Neutrophil (primary cell): ENCODE results near the gene BAMBI.

Experiments
- H3K27ac ChIP-seq: fragments of 200-600 bp; sonication (generic); 2 replicates; pipeline ENCODE4 v1.5.1; 2016; ENCODE audit warnings: mild to moderate bottlenecking, moderate library complexity
- H3K27me3 ChIP-seq: fragments of 200-600 bp; sonication (generic); 2 replicates; pipeline ENCODE4 v1.6.0; 2016; ENCODE audit warnings: mild to moderate bottlenecking
- H3K36me3 ChIP-seq: fragments of 200-600 bp; sonication (generic); 2 replicates; pipeline ENCODE4 v1.5.1; 2017
- H3K4me1 ChIP-seq, 2 experiments: fragments of 200-600 bp in 1 of 2; sonication (generic) in 1 of 2; 1 replicate in 1 of 2; 2 replicates in 1 of 2; pipeline versions ENCODE4 v1.5.1 to v1.6.1; 2013 to 2016; ENCODE audit warnings: low read depth in 1 of 2, low read length in 1 of 2, mild to moderate bottlenecking in 1 of 2, moderate library complexity in 1 of 2; ENCODE audit not compliant: control insufficient read depth in 1 of 2, insufficient read depth in 1 of 2
- H3K4me3 ChIP-seq, 2 experiments: fragments of 200-600 bp in 1 of 2; sonication (generic) in 1 of 2; 1 replicate in 1 of 2; 2 replicates in 1 of 2; pipeline ENCODE4 v1.5.1; 2013 to 2016; ENCODE audit warnings: low read depth in 1 of 2, low read length in 1 of 2, mild to moderate bottlenecking in 1 of 2, moderate library complexity in 1 of 2
- H3K9me3 ChIP-seq: fragments of 200-600 bp; sonication (generic); 2 replicates; pipeline ENCODE4 v1.5.1; 2016
- CTCF ChIP-seq: fragments of 200-600 bp; sonication (generic); IDR thresholded peaks from 2 replicates; pipeline ENCODE4 v1.5.1; 2016; ENCODE audit warnings: antibody characterized with exemption

The BAMBI gene

GRCh38 chr10:28704464-28705161 is 27.3 kb downstream of the BAMBI start:
- no peaks in the 10 kb centered on the region for H3K36me3 ChIP-seq
- H3K9me3 ChIP-seq = no peaks in the 10 kb centered on the region
- peaks cover 16% of the 10 kb centered on the region for H3K27me3 ChIP-seq
- H3K27ac ChIP-seq = no peak overlapping the region
- H3K4me1 ChIP-seq = no peaks in the 10 kb centered on the region
- no peak overlapping the region for H3K4me3 ChIP-seq
- TF ChIP-seq CTCF = no peak

- TF ChIP-seq CTCF = no peak
- Histone ChIP-seq H3K27me3 (peaks cover 16% of the 10 kb centered on the region), H3K4me1 (no peaks in the 10 kb centered on the region), H3K9me3 (no peaks in the 10 kb centered on the region), H3K27ac (no peak overlapping the region), H3K4me3 (no peak overlapping the region), H3K36me3 (no peaks in the 10 kb centered on the region)
These were observed 28.2 kb downstream of the BAMBI start for GRCh38 chr10:28705472-28705871.

GRCh38 chr10:28709001-28709710 is 31.8 kb downstream of the BAMBI start:
- no peak overlapping the region for H3K27ac ChIP-seq
- peaks cover 12% of the 10 kb centered on the region for H3K27me3 ChIP-seq
- H3K36me3 ChIP-seq = no peaks in the 10 kb centered on the region
- TF ChIP-seq CTCF = no peak
- H3K4me1 ChIP-seq = no peaks in the 10 kb centered on the region
- no peak overlapping the region for H3K4me3 ChIP-seq
- H3K9me3 ChIP-seq = no peaks in the 10 kb centered on the region

- Histone ChIP-seq H3K4me3 (no peak overlapping the region), H3K9me3 (no peaks in the 10 kb centered on the region), H3K27ac (no peak overlapping the region), H3K4me1 (no peaks in the 10 kb centered on the region), H3K27me3 (peaks cover 17% of the 10 kb centered on the region), H3K36me3 (no peaks in the 10 kb centered on the region)
- no peak for TF ChIP-seq CTCF
These were observed 33.0 kb downstream of the BAMBI start for GRCh38 chr10:28710202-28710886.

- Histone ChIP-seq H3K4me3 (no peak overlapping the region), H3K4me1 (no peaks in the 10 kb centered on the region), H3K9me3 (no peaks in the 10 kb centered on the region), H3K36me3 (no peaks in the 10 kb centered on the region), H3K27ac (no peak overlapping the region), H3K27me3 (peaks cover 11% of the 10 kb centered on the region)
- no peak for TF ChIP-seq CTCF
These were observed 33.7 kb downstream of the BAMBI start for GRCh38 chr10:28711041-28711440.
